DND-41 (cell line): Measurements from ENCODE around the gene PLXNC1.

ENCODE experiments used
- ATAC-seq: fragments of 200-7000 bp; cut with Tn5 transposase; 3 replicates; pipeline ENCODE4 v1.9.1; 2021; ENCODE audit warnings: low read depth; ENCODE audit not compliant: insufficient read depth
- DNase-seq: peaks from one replicate; pipeline ENCODE4 v3.0.0-alpha.2; 2020
- H2AFZ ChIP-seq: 2 replicates; pipeline ENCODE4 v1.6.0; 2012; ENCODE audit warnings: low read depth, low read length
- H3K27ac ChIP-seq: 2 replicates; pipeline ENCODE4 v1.5.1; 2012; ENCODE audit warnings: low read length, inconsistent platforms
- H3K27me3 ChIP-seq: fragments of 200-600 bp; sonication (generic); 2 replicates; pipeline ENCODE4 v1.6.0; 2012; ENCODE audit warnings: low read length, mild to moderate bottlenecking, inconsistent platforms; ENCODE audit not compliant: insufficient read depth, poor library complexity
- H3K36me3 ChIP-seq: 2 replicates; pipeline ENCODE4 v1.5.1; 2012; ENCODE audit warnings: low read length, inconsistent platforms; ENCODE audit not compliant: insufficient read depth
- H3K4me1 ChIP-seq: 2 replicates; pipeline ENCODE4 v1.5.1; 2012; ENCODE audit warnings: mild to moderate bottlenecking, low read length; ENCODE audit not compliant: insufficient read depth
- H3K4me2 ChIP-seq: 2 replicates; pipeline ENCODE4 v1.6.0; 2012; ENCODE audit warnings: mild to moderate bottlenecking, moderate library complexity, low read length, inconsistent platforms; ENCODE audit not compliant: insufficient read depth
- H3K4me3 ChIP-seq, 2 experiments: fragments of 200-600 bp in 1 of 2; shearing (Covaris generic) in 1 of 2; 2 replicates each; pipeline ENCODE4 v1.5.1; 2012 to 2016; ENCODE audit warnings: inconsistent platforms in 2 of 2, low read length in 2 of 2, mild to moderate bottlenecking in 2 of 2, low read depth in 1 of 2, moderate library complexity in 1 of 2
- H3K79me2 ChIP-seq: 2 replicates; pipeline ENCODE4 v1.6.0; 2012; ENCODE audit warnings: low read length, inconsistent platforms; ENCODE audit not compliant: insufficient read depth
- H3K9ac ChIP-seq: 2 replicates; pipeline ENCODE4 v1.6.0; 2012; ENCODE audit warnings: low read depth, mild to moderate bottlenecking, inconsistent platforms, low read length, moderate library complexity
- H3K9me3 ChIP-seq: 2 replicates; pipeline ENCODE4 v1.5.1; 2012; ENCODE audit warnings: low read length, moderate library complexity, mild to moderate bottlenecking, inconsistent platforms; ENCODE audit not compliant: insufficient read depth, severe bottlenecking
- H4K20me1 ChIP-seq: 2 replicates; pipeline ENCODE4 v1.6.0; 2012; ENCODE audit warnings: low read length; ENCODE audit not compliant: insufficient read depth
- EZH2 ChIP-seq: IDR thresholded peaks from 3 replicates; pipeline ENCODE4 v1.6.1; 2012; ENCODE audit warnings: borderline replicate concordance, low read depth, mild to moderate bottlenecking, moderate library complexity, low read length, inconsistent platforms; ENCODE audit not compliant: severe bottlenecking
- TF ChIP-seq, protein P1 (sequence below): IDR thresholded peaks from 2 replicates; pipeline ENCODE4 v1.5.1; 2012; ENCODE audit warnings: borderline replicate concordance, low read length, moderate library complexity, mild to moderate bottlenecking; ENCODE audit not compliant: poor library complexity, severe bottlenecking; ENCODE audit errors: extremely low read depth

The PLXNC1 gene

DNA sequence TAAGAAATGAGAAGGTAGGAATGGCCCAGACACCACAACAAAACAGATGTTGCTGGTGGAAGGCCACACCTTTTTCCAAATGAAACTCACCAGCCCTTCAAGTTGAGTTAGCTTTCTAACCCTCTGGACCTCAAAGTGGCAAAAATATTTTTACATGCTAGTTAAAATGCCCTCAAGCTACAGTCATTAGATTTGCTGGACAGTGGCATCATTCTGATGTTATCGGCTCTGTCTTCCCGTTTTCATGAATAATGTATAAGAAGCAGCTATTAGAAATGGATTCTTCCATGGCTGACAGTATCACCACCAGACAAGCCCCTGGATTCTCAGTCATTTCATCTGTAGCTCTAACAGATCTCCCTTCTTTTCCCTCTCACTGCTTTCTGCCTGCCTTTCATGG lies 37.1 kb upstream of the PLXNC1 start:
- H2AFZ ChIP-seq: no peak overlapping the region

GRCh38 chr12:94112121-94112520 lies 36.3 kb upstream of the PLXNC1 start:
- H2AFZ ChIP-seq: no peak overlapping the region
- no peaks in the 10 kb centered on the region for H4K20me1 ChIP-seq
- no peaks in the 10 kb centered on the region for H3K4me1 ChIP-seq
- no peak for TF ChIP-seq EZH2
- TF ChIP-seq, protein P1, sequence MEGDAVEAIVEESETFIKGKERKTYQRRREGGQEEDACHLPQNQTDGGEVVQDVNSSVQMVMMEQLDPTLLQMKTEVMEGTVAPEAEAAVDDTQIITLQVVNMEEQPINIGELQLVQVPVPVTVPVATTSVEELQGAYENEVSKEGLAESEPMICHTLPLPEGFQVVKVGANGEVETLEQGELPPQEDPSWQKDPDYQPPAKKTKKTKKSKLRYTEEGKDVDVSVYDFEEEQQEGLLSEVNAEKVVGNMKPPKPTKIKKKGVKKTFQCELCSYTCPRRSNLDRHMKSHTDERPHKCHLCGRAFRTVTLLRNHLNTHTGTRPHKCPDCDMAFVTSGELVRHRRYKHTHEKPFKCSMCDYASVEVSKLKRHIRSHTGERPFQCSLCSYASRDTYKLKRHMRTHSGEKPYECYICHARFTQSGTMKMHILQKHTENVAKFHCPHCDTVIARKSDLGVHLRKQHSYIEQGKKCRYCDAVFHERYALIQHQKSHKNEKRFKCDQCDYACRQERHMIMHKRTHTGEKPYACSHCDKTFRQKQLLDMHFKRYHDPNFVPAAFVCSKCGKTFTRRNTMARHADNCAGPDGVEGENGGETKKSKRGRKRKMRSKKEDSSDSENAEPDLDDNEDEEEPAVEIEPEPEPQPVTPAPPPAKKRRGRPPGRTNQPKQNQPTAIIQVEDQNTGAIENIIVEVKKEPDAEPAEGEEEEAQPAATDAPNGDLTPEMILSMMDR: no peak
- DNase-seq: no peak
- no peak for ATAC-seq
- no peaks in the 10 kb centered on the region for H3K9me3 ChIP-seq
- no peak overlapping the region for H3K27ac ChIP-seq
- H3K36me3 ChIP-seq: no peaks in the 10 kb centered on the region
- no peak overlapping the region for H3K4me3 ChIP-seq
- no peaks in the 10 kb centered on the region for H3K27me3 ChIP-seq
- no peaks in the 10 kb centered on the region for H3K79me2 ChIP-seq
- H3K4me2 ChIP-seq: no peak overlapping the region
- no peak overlapping the region for H3K9ac ChIP-seq

More for the DNA sequence above, 37.1 kb upstream of the PLXNC1 start:
- H3K4me1 ChIP-seq: no peaks in the 10 kb centered on the region
- H3K9me3 ChIP-seq: no peaks in the 10 kb centered on the region
- no peaks in the 10 kb centered on the region for H4K20me1 ChIP-seq
- TF ChIP-seq, protein P1: no peak
- TF ChIP-seq EZH2: no peak
- no peak overlapping the region for H3K4me2 ChIP-seq
- no peak overlapping the region for H3K9ac ChIP-seq
- ATAC-seq (no peak), DNase-seq (no peak)
- H3K36me3 ChIP-seq: no peaks in the 10 kb centered on the region
- H3K79me2 ChIP-seq: no peaks in the 10 kb centered on the region
- H3K4me3 ChIP-seq: no peak overlapping the region
- no peaks in the 10 kb centered on the region for H3K27me3 ChIP-seq
- no peak overlapping the region for H3K27ac ChIP-seq

DNA sequence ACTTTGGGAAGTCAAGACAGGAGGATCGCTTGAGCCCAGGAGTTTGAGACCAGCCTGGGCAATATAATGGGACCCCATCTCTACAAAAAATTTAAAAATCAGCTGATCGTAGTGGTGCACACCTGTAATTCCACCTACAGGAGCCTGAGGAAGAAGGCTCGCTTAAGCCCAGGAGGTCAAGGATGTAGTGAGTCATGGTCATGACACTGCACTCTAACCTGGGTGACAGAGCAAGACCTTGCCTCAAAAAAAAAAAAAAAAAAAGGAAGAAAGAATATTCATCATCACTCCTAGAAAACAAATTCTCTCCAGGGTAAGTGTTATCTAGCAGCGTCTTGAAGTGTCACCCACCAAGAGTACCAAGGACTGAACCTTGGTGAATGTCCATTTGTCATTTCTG lies 34.2 kb upstream of the PLXNC1 start:
- H3K4me2 ChIP-seq: no peak overlapping the region
- TF ChIP-seq, protein P1: no peak
- TF ChIP-seq EZH2: no peak

DNA sequence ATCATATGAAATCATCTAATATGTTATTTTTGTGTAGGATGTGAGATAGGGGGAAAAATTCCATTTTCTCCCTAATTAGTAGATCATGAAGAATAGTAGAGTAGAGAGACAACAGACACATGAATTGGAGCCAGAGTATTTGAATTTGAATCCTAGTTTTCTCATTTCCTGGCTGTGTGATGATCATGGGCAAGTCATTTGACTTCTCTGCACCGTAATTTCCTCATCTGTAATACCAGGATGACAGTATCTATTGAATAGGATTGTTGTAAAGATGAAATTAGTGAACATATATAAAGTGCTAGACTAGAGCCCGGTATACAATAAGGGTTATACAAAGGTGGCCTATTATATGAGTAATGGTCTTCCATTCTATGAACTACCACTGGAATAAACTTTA lies 32.2 kb upstream of the PLXNC1 start:
- Histone ChIP-seq H3K9me3 (no peaks in the 10 kb centered on the region), H3K79me2 (no peaks in the 10 kb centered on the region), H3K9ac (no peak overlapping the region), H3K36me3 (no peaks in the 10 kb centered on the region), H3K27ac (no peak overlapping the region), H2AFZ (no peak overlapping the region), H3K4me3 (no peak overlapping the region), H3K4me1 (no peaks in the 10 kb centered on the region), H3K27me3 (no peaks in the 10 kb centered on the region), H4K20me1 (no peaks in the 10 kb centered on the region), H3K4me2 (no peak overlapping the region)
- ATAC-seq: no peak
- DNase-seq: no peak
- no peak for TF ChIP-seq EZH2
- TF ChIP-seq, protein P1: no peak

More for the DNA sequence above, 34.2 kb upstream of the PLXNC1 start:
- H3K79me2 ChIP-seq: no peaks in the 10 kb centered on the region
- H3K9me3 ChIP-seq: no peaks in the 10 kb centered on the region
- no peaks in the 10 kb centered on the region for H3K27me3 ChIP-seq
- ATAC-seq: no peak
- no peaks in the 10 kb centered on the region for H3K4me1 ChIP-seq
- no peak overlapping the region for H2AFZ ChIP-seq
- no peak overlapping the region for H3K9ac ChIP-seq
- no peak overlapping the region for H3K27ac ChIP-seq
- no peak for DNase-seq
- no peak overlapping the region for H3K4me3 ChIP-seq
- no peaks in the 10 kb centered on the region for H3K36me3 ChIP-seq
- H4K20me1 ChIP-seq: no peaks in the 10 kb centered on the region
